Thyroid gland (tissue), 4 donors: ENCODE measurements around the gene ZNF76. TPM values are rescaled to one million over a fixed set of nuclear protein-coding genes. Genes with fewer than 3 reads are reported as not detected.
A peak's percentile ranks its signal among the peaks of the same experiment; 100 is the strongest.
"Not testable (repeated sequence)": the region's sequence is repeated elsewhere in the genome, so short reads cannot be mapped to it uniquely, and the experiment has no call there.

Source experiments
- DNase-seq, 2 donors: peaks; one replicate each; pipeline ENCODE4 v3.0.0-alpha.2; 2019
- H3K27ac ChIP-seq, 3 donors: fragments of 200-600 bp; sonication (generic); 1 replicate in 2 of 3; 2 replicates in 1 of 3; pipeline ENCODE4 v1.5.1; 2016 to 2019; ENCODE audit warnings: mild to moderate bottlenecking in 1 of 3, moderate library complexity in 1 of 3
- H3K27me3 ChIP-seq: fragments of 200-600 bp; sonication (generic); one replicate; pipeline ENCODE4 v1.5.1; 2019
- H3K36me3 ChIP-seq, 2 donors: fragments of 200-600 bp; sonication (generic); one replicate each; pipeline ENCODE4 v1.5.1; 2016 to 2019
- H3K4me1 ChIP-seq, 2 donors: fragments of 200-600 bp; sonication (generic); one replicate each; pipeline ENCODE4 v1.5.1; 2017 to 2019
- H3K4me3 ChIP-seq, 3 donors: fragments of 200-600 bp; sonication (generic); replicated peaks in 1 of 3; 1 replicate in 2 of 3; 2 replicates in 1 of 3; pipeline ENCODE4 v1.5.1; 2016; ENCODE audit warnings: mild to moderate bottlenecking in 1 of 3
- H3K9me3 ChIP-seq: fragments of 200-600 bp; sonication (generic); one replicate; pipeline ENCODE4 v1.5.1; 2017
- POLR2A ChIP-seq, 2 donors: fragments of 450-650 bp; IDR thresholded peaks; one replicate each; pipeline ENCODE4 v1.6.1; 2017; ENCODE audit warnings: antibody characterized with exemption in 2 of 2, mild to moderate bottlenecking in 2 of 2, moderate library complexity in 1 of 2
- WGBS, 2 donors: methylation state at CpG; one replicate each; pipeline ENCODE4 v1.1.5; 2017; 5-methylcytosine and 5-hydroxymethylcytosine counted together
- intact Hi-C: fragments of 100-400 bp; cut with DNase I; formaldehyde crosslinking; loops from one replicate; pipeline ENCODE4 v1.15.1; 2023
- total RNA-seq, 4 donors: library from RNA; depleted of rRNA; stranded (reverse); fragments of >200 nt; gene quantifications; one replicate each; pipeline ENCODE4 v1.2.3, GENCODE V29; 2016
- TF ChIP-seq, protein P1 (sequence below), 6 experiments: fragments of 200-600 bp in 3 of 6; fragments of 450-650 bp in 3 of 6; sonication (generic) in 3 of 6; IDR thresholded peaks; one replicate each; pipeline ENCODE4 v1.5.1; 2016 to 2019; ENCODE audit warnings: antibody characterized with exemption in 6 of 6, mild to moderate bottlenecking in 2 of 6, inconsistent platforms in 1 of 6, moderate library complexity in 1 of 6

The ZNF76 gene
- total RNA-seq, 4 donors from 2014 or later: 54.3 to 81.7 (median 71.6) TPM

- H3K27me3 ChIP-seq: no peaks in the 10 kb centered on the region
- peaks cover 0 to 6% of the 10 kb centered on the region in 2 donors for H3K4me1 ChIP-seq
- no peak for DNase-seq
- TF ChIP-seq, protein P1, sequence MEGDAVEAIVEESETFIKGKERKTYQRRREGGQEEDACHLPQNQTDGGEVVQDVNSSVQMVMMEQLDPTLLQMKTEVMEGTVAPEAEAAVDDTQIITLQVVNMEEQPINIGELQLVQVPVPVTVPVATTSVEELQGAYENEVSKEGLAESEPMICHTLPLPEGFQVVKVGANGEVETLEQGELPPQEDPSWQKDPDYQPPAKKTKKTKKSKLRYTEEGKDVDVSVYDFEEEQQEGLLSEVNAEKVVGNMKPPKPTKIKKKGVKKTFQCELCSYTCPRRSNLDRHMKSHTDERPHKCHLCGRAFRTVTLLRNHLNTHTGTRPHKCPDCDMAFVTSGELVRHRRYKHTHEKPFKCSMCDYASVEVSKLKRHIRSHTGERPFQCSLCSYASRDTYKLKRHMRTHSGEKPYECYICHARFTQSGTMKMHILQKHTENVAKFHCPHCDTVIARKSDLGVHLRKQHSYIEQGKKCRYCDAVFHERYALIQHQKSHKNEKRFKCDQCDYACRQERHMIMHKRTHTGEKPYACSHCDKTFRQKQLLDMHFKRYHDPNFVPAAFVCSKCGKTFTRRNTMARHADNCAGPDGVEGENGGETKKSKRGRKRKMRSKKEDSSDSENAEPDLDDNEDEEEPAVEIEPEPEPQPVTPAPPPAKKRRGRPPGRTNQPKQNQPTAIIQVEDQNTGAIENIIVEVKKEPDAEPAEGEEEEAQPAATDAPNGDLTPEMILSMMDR (IDR thresholded peaks at IDR 0.05): no peak
- no peak for TF ChIP-seq POLR2A (IDR thresholded peaks at IDR 0.05)
- H3K36me3 ChIP-seq: no peaks in the 10 kb centered on the region
- intact Hi-C loops: no loop called here
- no peaks in the 10 kb centered on the region for H3K9me3 ChIP-seq
- H3K4me3 ChIP-seq: no peak overlapping the region
- WGBS, 2 donors: 91 to 96% methylated on average over 20 of the region's 20 CpGs
- no peak overlapping the region for H3K27ac ChIP-seq
These were observed 60.0 kb downstream of the ZNF76 start for GRCh38 chr6:35319346-35320030.

DNA sequence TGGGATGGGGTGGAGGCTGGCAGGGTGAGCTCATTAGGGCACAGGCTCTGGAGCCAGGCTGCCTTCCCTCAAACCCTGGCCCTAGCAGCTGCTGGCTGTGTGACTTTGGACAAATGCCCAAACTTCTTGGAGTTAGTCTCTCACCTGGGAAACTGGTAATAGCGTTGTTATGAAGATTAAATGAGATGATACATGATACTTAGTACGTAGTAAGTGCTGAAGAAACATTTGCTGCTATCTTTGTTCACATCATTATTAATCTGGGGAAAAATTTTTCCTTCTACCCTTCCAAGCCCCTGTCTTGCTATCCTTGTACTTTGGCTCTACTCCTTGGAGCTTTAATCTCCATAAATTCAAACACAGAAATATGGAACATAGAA lies 60.5 kb downstream of the ZNF76 start:
- 95 to 100% methylated on average over 2 of the region's 2 CpGs for WGBS, 2 donors
- intact Hi-C loops: no loop called here
- no peaks in the 10 kb centered on the region for H3K27me3 ChIP-seq
- TF ChIP-seq, protein P1 (IDR thresholded peaks at IDR 0.05): no peak
- no peak for TF ChIP-seq POLR2A (IDR thresholded peaks at IDR 0.05)
- no peak overlapping the region for H3K4me3 ChIP-seq
- peaks cover 0 to 6% of the 10 kb centered on the region in 2 donors for H3K4me1 ChIP-seq
- H3K36me3 ChIP-seq: no peaks in the 10 kb centered on the region
- no peaks in the 10 kb centered on the region for H3K9me3 ChIP-seq
- DNase-seq: no peak
- no peak overlapping the region for H3K27ac ChIP-seq

- WGBS, 2 donors: 94 to 99% methylated on average over 8 of the region's 8 CpGs
- H3K4me3 ChIP-seq: no peak overlapping the region
- no peak for DNase-seq
- H3K27ac ChIP-seq: no peak overlapping the region
- no peaks in the 10 kb centered on the region for H3K27me3 ChIP-seq
- peaks cover 0 to 6% of the 10 kb centered on the region in 2 donors for H3K4me1 ChIP-seq
- H3K9me3 ChIP-seq: no peaks in the 10 kb centered on the region
- no peaks in the 10 kb centered on the region for H3K36me3 ChIP-seq
- intact Hi-C loops: no loop called here
- TF ChIP-seq, protein P1 (IDR thresholded peaks at IDR 0.05): no peak
- no peak for TF ChIP-seq POLR2A (IDR thresholded peaks at IDR 0.05)
These were observed 61.6 kb downstream of the ZNF76 start for GRCh38 chr6:35321091-35321490.

- Histone ChIP-seq H3K4me3 (no peak overlapping the region), H3K27me3 (no peaks in the 10 kb centered on the region), H3K27ac (no peak overlapping the region), H3K9me3 (no peaks in the 10 kb centered on the region), H3K4me1 (no peaks in the 10 kb centered on the region), H3K36me3 (no peaks in the 10 kb centered on the region)
- TF ChIP-seq, protein P1 (IDR thresholded peaks at IDR 0.05): peak in 5 of 6 experiments; percentile 17 to 49 (median 35)
- no peak for TF ChIP-seq POLR2A (IDR thresholded peaks at IDR 0.05)
- 55 to 62% methylated on average over 6 to 7 of the region's 7 CpGs for WGBS, 2 donors
- DNase-seq: peak; percentile 52 to 54
- intact Hi-C loops: no loop called here
These were observed 68.0 kb downstream of the ZNF76 start for GRCh38 chr6:35327349-35328027.

- Histone ChIP-seq H3K4me1 (no peaks in the 10 kb centered on the region), H3K27me3 (no peaks in the 10 kb centered on the region), H3K9me3 (no peaks in the 10 kb centered on the region), H3K27ac (no peak overlapping the region), H3K4me3 (no peak overlapping the region), H3K36me3 (no peaks in the 10 kb centered on the region)
- no peak for DNase-seq
- 100% methylated on average over 1 of the region's 1 CpG for WGBS, 2 donors
- intact Hi-C loops: no loop called here
- TF ChIP-seq POLR2A (IDR thresholded peaks at IDR 0.05): no peak
- TF ChIP-seq, protein P1 (IDR thresholded peaks at IDR 0.05): no peak
These were observed 68.7 kb downstream of the ZNF76 start for GRCh38 chr6:35328108-35328723.

DNA sequence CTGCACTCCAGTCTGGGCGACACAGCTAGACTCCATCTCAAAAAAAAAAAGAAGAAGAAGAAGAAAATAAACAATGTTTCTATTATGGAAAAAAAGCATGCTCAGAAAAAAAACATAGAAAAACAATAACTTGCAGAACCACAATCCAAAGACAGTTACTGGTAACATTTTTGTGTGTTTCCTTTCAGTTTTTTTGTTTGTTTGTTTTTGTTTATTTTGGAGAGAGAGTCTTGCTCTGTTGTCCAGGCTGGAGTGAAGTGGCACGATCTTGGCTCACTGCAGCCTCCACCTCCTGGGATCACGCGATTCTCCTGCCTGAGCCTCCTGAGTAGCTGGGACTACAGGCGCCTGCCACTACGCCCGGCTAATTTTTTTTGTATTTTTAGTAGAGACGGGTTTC lies 69.4 kb downstream of the ZNF76 start:
- H3K9me3 ChIP-seq, intact Hi-C loops, H3K4me3 ChIP-seq, DNase-seq, H3K36me3 ChIP-seq, H3K27ac ChIP-seq, H3K4me1 ChIP-seq, H3K27me3 ChIP-seq: not testable (repeated sequence)
- 94% methylated on average over 8 of the region's 8 CpGs for WGBS, 2 donors
